K562 (cell line): ENCODE results near the gene LTB4R2. TPM values are rescaled to one million over a fixed set of nuclear protein-coding genes. Genes with fewer than 3 reads are reported as not detected.

Source experiments
- ESRRB ChIP-seq: fragments of 250-450 bp; sonication (Bioruptor Pico); IDR thresholded peaks from 2 replicates; pipeline ENCODE4 v1.5.0; 2020; ENCODE audit warnings: mild to moderate bottlenecking, moderate library complexity, borderline replicate concordance
- ID3 ChIP-seq, 2 experiments: fragments of 250-450 bp in 1 of 2; fragments of 450-650 bp in 1 of 2; sonication (Bioruptor Pico) in 1 of 2; IDR thresholded peaks; 2 replicates each; pipeline versions ENCODE4 v1.6.1 to v1.8.0; 2016 to 2021; ENCODE audit warnings: mild to moderate bottlenecking in 2 of 2, moderate library complexity in 2 of 2, missing compliant biosample characterization in 1 of 2, missing genetic modification characterization in 1 of 2
- L3MBTL2 ChIP-seq: fragments of 450-650 bp; IDR thresholded peaks from 2 replicates; pipeline ENCODE4 v1.6.1; 2016; ENCODE audit warnings: mild to moderate bottlenecking, moderate library complexity
- NCOA1 ChIP-seq: fragments of 450-650 bp; IDR thresholded peaks from 2 replicates; pipeline ENCODE4 v1.6.1; 2016; ENCODE audit warnings: low read depth
- PHTF2 ChIP-seq: fragments of 250-450 bp; sonication (Bioruptor Pico); IDR thresholded peaks from 2 replicates; pipeline ENCODE4 v1.5.0; 2021; ENCODE audit warnings: mild to moderate bottlenecking
- POLR3A ChIP-seq: IDR thresholded peaks from 2 replicates; pipeline ENCODE4 v1.6.1; 2011; ENCODE audit warnings: borderline replicate concordance, mild to moderate bottlenecking, moderate library complexity; ENCODE audit not compliant: insufficient read length, insufficient read depth; ENCODE audit errors: extremely low read depth
- REST ChIP-seq, 2 experiments: fragments of 450-650 bp; formaldehyde crosslinking in 1 of 2; IDR thresholded peaks; 2 replicates each; pipeline versions ENCODE4 v1.4.0 to v1.6.1; 2014 to 2020; ENCODE audit warnings: mild to moderate bottlenecking in 2 of 2, borderline replicate concordance in 1 of 2, low read depth in 1 of 2
- TOE1 ChIP-seq, 2 experiments: fragments of 450-650 bp in 1 of 2; sonication (generic) in 1 of 2; formaldehyde crosslinking in 1 of 2; IDR thresholded peaks; 2 replicates each; pipeline versions ENCODE4 v1.7.1 to v1.8.0; 2016 to 2022; ENCODE audit warnings: borderline replicate concordance in 2 of 2, mild to moderate bottlenecking in 2 of 2, antibody characterized with exemption in 1 of 2, inconsistent platforms in 1 of 2, low read depth in 1 of 2, missing genetic modification reagents in 1 of 2, moderate library complexity in 1 of 2
- YY1 ChIP-seq, 3 experiments: IDR thresholded peaks; 2 replicates each; pipeline ENCODE4 v1.6.1; 2011; ENCODE audit warnings: low read length in 2 of 3, mild to moderate bottlenecking in 2 of 3, moderate library complexity in 2 of 3, borderline replicate concordance in 1 of 3, control low read depth in 1 of 3, low read depth in 1 of 3; ENCODE audit not compliant: insufficient read depth in 3 of 3, insufficient replicate concordance in 2 of 3, control insufficient read depth in 1 of 3, insufficient read length in 1 of 3; ENCODE audit errors: extremely low read depth in 1 of 3
- ZNF431 ChIP-seq: sonication (generic); formaldehyde crosslinking; IDR thresholded peaks from 2 replicates; pipeline ENCODE4 v1.8.0; 2022; ENCODE audit warnings: mild to moderate bottlenecking, missing genetic modification reagents
- ZNF75A ChIP-seq: fragments of 450-650 bp; formaldehyde crosslinking; IDR thresholded peaks from 2 replicates; pipeline ENCODE4 v1.4.0; 2020; ENCODE audit warnings: mild to moderate bottlenecking
- polyA plus RNA-seq, 8 experiments: library from polyadenylated mRNA; depleted of rRNA in 4 of 8; stranded (reverse) in 5 of 8; unstranded in 3 of 8; fragments of >200 nt; fragmentation: Nextera tagmentation in 2 of 8; fragmentation: Illumina TruSeq in 1 of 8; extraction: Ambion mirVana in 2 of 8; extraction: Trizol in 1 of 8; gene quantifications; 2 replicates each; pipeline versions ENCODE4 v1.2.1 to v1.2.3, GENCODE V29; 2011 to 2014; ENCODE audit warnings: inconsistent platforms in 1 of 8, missing spikeins in 1 of 8
- total RNA-seq, 7 experiments: library from RNA; depleted of rRNA in 6 of 7; stranded (reverse); fragments of >200 nt in 6 of 7; fragmentation: Illumina TruSeq in 2 of 7; extraction: Trizol in 2 of 7; gene quantifications; 2 replicates each; pipeline versions ENCODE4 v1.2.1 to v1.2.3, GENCODE V29; 2011 to 2021; ENCODE audit warnings: low replicate concordance in 1 of 7
- TF ChIP-seq, protein P1 (sequence below): fragments of 250-450 bp; sonication (Bioruptor Pico); IDR thresholded peaks from 2 replicates; pipeline ENCODE4 v1.6.1; 2021; ENCODE audit warnings: mild to moderate bottlenecking
- TF ChIP-seq, protein P2 (sequence below): fragments of 450-650 bp; formaldehyde crosslinking; IDR thresholded peaks from 2 replicates; pipeline ENCODE4 v1.4.0; 2020; ENCODE audit warnings: mild to moderate bottlenecking, moderate library complexity

Gene LTB4R2
- total and polyA plus RNA-seq, 9 of the 15 experiments (the other 6 are each of a cell fraction or from before 2014, with no cell fraction given) = 0.03 to 11.6 (median 2.8) TPM; not detected in 1

DNA sequence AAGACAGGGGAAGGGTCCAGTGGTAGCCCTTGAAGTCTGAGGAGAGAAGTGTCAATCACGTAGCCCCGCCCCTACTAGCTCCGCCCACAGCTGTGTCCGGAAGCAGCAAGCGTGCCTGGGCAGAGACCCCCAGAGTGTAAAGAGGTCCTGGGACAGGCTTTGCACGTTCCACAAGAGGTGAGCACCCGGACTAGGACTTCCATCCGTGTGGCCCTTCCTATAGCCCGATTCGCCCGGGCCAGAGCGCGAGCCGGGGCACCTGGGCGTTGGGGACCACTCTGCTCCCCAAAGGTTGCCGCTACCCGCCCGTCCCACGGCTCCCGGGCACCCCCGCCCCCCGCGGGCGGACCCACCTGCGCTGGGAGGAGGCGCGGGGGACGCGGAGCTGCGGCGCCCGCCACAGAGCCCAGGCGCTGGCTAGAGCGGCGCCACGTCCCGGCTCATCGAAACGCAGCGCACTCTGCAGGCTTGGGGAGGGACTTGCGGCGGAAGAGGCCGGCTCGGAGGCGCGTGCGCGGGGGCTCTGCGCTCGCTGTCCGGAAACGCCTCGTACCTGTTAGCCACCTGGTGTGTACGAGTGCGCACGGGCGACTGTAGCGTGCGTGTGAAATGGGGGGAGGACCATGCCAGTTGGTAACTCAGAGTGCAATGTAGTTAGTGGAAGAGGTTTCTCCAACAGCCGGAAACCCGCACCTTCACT lies 38.7 kb upstream of the LTB4R2 start, which contains the start of gene RABGGTA (continued):
- TF ChIP-seq, protein P1, sequence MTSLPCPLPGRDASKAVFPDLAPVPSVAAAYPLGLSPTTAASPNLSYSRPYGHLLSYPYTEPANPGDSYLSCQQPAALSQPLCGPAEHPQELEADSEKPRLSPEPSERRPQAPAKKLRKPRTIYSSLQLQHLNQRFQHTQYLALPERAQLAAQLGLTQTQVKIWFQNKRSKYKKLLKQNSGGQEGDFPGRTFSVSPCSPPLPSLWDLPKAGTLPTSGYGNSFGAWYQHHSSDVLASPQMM = no peak
- TF ChIP-seq ZNF75A (CRISPR knock-in tag) (no peak), ESRRB (CRISPR knock-in tag) (no peak), TOE1 (IDR thresholded peaks at IDR 0.05; ENCODE audit: borderline replicate concordance) (no peak; the same call in 1 of the 2 replicates), TOE1 (CRISPR knock-in tag; IDR thresholded peaks at IDR 0.05; ENCODE audit: borderline replicate concordance, low read depth) (no peak), L3MBTL2 (peak; percentile 91), REST (IDR thresholded peaks at IDR 0.05; ENCODE audit: borderline replicate concordance) (no peak), REST (CRISPR knock-in tag; IDR thresholded peaks at IDR 0.05; ENCODE audit: low read depth) (0 out of 2 replicates have a peak, but pooled peaks have one; percentile 66), NCOA1 (no peak), POLR3A (no peak), PHTF2 (CRISPR knock-in tag) (no peak), ZNF431 (no peak), ID3 (CRISPR knock-in tag; IDR thresholded peaks at IDR 0.05) (no peak), ID3 (tag; IDR thresholded peaks at IDR 0.05) (no peak), YY1 (IDR thresholded peaks at IDR 0.05; ENCODE audit: borderline replicate concordance in 1 of 3, control insufficient read depth in 1 of 3, extremely low read depth in 1 of 3, insufficient read depth in 3 of 3, insufficient read length in 1 of 3, insufficient replicate concordance in 2 of 3, low read depth in 1 of 3, low read length in 2 of 3) (peak in 2 of 3 experiments; percentile 32 to 62)
- TF ChIP-seq, protein P2, sequence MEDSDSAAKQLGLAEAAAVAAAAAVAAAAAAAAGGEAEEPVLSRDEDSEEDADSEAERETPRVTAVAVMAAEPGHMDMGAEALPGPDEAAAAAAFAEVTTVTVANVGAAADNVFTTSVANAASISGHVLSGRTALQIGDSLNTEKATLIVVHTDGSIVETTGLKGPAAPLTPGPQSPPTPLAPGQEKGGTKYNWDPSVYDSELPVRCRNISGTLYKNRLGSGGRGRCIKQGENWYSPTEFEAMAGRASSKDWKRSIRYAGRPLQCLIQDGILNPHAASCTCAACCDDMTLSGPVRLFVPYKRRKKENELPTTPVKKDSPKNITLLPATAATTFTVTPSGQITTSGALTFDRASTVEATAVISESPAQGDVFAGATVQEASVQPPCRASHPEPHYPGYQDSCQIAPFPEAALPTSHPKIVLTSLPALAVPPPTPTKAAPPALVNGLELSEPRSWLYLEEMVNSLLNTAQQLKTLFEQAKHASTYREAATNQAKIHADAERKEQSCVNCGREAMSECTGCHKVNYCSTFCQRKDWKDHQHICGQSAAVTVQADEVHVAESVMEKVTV = no peak
